ENCODE results near the gene CPN1.

- TF ChIP-seq CTCF (IDR thresholded peaks at IDR 0.05 in 4 of 5, conservative IDR thresholded peaks at IDR 0.05 in 1 of 5) (no peak), POLR2A (IDR thresholded peaks at IDR 0.05) (no peak)
These were observed 56.9 kb downstream of the CPN1 start for GRCh38 chr10:100024748-100025147.

Measured in gastrocnemius medialis (tissue), 4 donors.